ENCODE results near the gene ELSPBP1.

The ELSPBP1 gene

GRCh38 chr19:47991191-47991808 is 3.1 kb upstream of the ELSPBP1 start:
- H3K79me2 ChIP-seq (ENCODE audit: insufficient read depth, low read length), result no peaks in the 10 kb centered on the region
- H4K20me1 ChIP-seq (ENCODE audit: low read depth, low read length), result no peaks in the 10 kb centered on the region
- H3K9me3 ChIP-seq (ENCODE audit: insufficient read depth, low read length), result no peaks in the 10 kb centered on the region
- no peaks in the 10 kb centered on the region for H3F3A ChIP-seq (ENCODE audit: insufficient read depth)
- H3K9ac ChIP-seq (ENCODE audit: low read length), result no peak overlapping the region
- TF ChIP-seq, protein P1, sequence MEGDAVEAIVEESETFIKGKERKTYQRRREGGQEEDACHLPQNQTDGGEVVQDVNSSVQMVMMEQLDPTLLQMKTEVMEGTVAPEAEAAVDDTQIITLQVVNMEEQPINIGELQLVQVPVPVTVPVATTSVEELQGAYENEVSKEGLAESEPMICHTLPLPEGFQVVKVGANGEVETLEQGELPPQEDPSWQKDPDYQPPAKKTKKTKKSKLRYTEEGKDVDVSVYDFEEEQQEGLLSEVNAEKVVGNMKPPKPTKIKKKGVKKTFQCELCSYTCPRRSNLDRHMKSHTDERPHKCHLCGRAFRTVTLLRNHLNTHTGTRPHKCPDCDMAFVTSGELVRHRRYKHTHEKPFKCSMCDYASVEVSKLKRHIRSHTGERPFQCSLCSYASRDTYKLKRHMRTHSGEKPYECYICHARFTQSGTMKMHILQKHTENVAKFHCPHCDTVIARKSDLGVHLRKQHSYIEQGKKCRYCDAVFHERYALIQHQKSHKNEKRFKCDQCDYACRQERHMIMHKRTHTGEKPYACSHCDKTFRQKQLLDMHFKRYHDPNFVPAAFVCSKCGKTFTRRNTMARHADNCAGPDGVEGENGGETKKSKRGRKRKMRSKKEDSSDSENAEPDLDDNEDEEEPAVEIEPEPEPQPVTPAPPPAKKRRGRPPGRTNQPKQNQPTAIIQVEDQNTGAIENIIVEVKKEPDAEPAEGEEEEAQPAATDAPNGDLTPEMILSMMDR (IDR thresholded peaks at IDR 0.05; ENCODE audit: insufficient read depth, low read length, poor library complexity, severe bottlenecking), result no peak
- no peaks in the 10 kb centered on the region for H3K9me2 ChIP-seq (replicated peaks; ENCODE audit: insufficient read depth, low read length)
- no peak overlapping the region for H2AFZ ChIP-seq (ENCODE audit: low read depth, low read length, severe bottlenecking)
- H3K27me3 ChIP-seq (ENCODE audit: low read length), result no peaks in the 10 kb centered on the region
- H3K36me3 ChIP-seq (ENCODE audit: low read length), result no peaks in the 10 kb centered on the region
- H3K4me2 ChIP-seq (ENCODE audit: low read depth, low read length, poor library complexity, severe bottlenecking), result no peak overlapping the region
- H3K27ac ChIP-seq (ENCODE audit: low read depth, low read length), result no peak overlapping the region
- no peak overlapping the region for H3K4me3 ChIP-seq (ENCODE audit: insufficient read depth, low read length, poor library complexity, severe bottlenecking)

GRCh38 chr19:47992070-47992469 is 2.4 kb upstream of the ELSPBP1 start, which contains the start of gene BSPH1:
Gene BSPH1 (minus strand): TSS chr19:47992170. CDS start chr19:47992081, 89 bp downstream.
- H3K79me2 ChIP-seq (ENCODE audit: insufficient read depth, low read length), result no peaks in the 10 kb centered on the region
- no peaks in the 10 kb centered on the region for H3K36me3 ChIP-seq (ENCODE audit: low read length)
- H3K4me3 ChIP-seq (ENCODE audit: insufficient read depth, low read length, poor library complexity, severe bottlenecking), result no peak within 1 kb of the TSS
- H3K9me3 ChIP-seq (ENCODE audit: insufficient read depth, low read length), result no peaks in the 10 kb centered on the region
- no peaks in the 10 kb centered on the region for H3K9me2 ChIP-seq (replicated peaks; ENCODE audit: insufficient read depth, low read length)
- TF ChIP-seq, protein P1 (IDR thresholded peaks at IDR 0.05; ENCODE audit: insufficient read depth, low read length, poor library complexity, severe bottlenecking), result no peak
- TF ChIP-seq EZH2phosphoT487 (conservative IDR thresholded peaks at IDR 0.05; ENCODE audit: low read length), result no peak
- no peak within 1 kb of the TSS for H3K27ac ChIP-seq (ENCODE audit: low read depth, low read length)
- no peaks in the 10 kb centered on the region for H3F3A ChIP-seq (ENCODE audit: insufficient read depth)
- H3K27me3 ChIP-seq (ENCODE audit: low read length), result no peaks in the 10 kb centered on the region
- no peaks in the 10 kb centered on the region for H4K20me1 ChIP-seq (ENCODE audit: low read depth, low read length)
- no peak within 1 kb of the TSS for H3K4me2 ChIP-seq (ENCODE audit: low read depth, low read length, poor library complexity, severe bottlenecking)
- no peak within 1 kb of the TSS for H3K9ac ChIP-seq (ENCODE audit: low read length)
- H2AFZ ChIP-seq (ENCODE audit: low read depth, low read length, severe bottlenecking), result no peak within 1 kb of the TSS

GRCh38 chr19:47996230-47996727 is 1.8 kb downstream of the ELSPBP1 start:
- no peak overlapping the region for H3K27ac ChIP-seq (ENCODE audit: low read depth, low read length)
- H3K9ac ChIP-seq (ENCODE audit: low read length), result no peak overlapping the region
- H3F3A ChIP-seq (ENCODE audit: insufficient read depth), result no peaks in the 10 kb centered on the region
- H3K27me3 ChIP-seq (ENCODE audit: low read length), result no peaks in the 10 kb centered on the region
- TF ChIP-seq EZH2phosphoT487 (conservative IDR thresholded peaks at IDR 0.05; ENCODE audit: low read length), result no peak
- TF ChIP-seq, protein P1 (IDR thresholded peaks at IDR 0.05; ENCODE audit: insufficient read depth, low read length, poor library complexity, severe bottlenecking), result no peak
- H3K9me3 ChIP-seq (ENCODE audit: insufficient read depth, low read length), result no peaks in the 10 kb centered on the region
- no peak overlapping the region for H3K4me2 ChIP-seq (ENCODE audit: low read depth, low read length, poor library complexity, severe bottlenecking)
- H3K36me3 ChIP-seq (ENCODE audit: low read length), result no peaks in the 10 kb centered on the region
- H3K4me3 ChIP-seq (ENCODE audit: insufficient read depth, low read length, poor library complexity, severe bottlenecking), result no peak overlapping the region
- no peaks in the 10 kb centered on the region for H3K9me2 ChIP-seq (replicated peaks; ENCODE audit: insufficient read depth, low read length)
- H2AFZ ChIP-seq (ENCODE audit: low read depth, low read length, severe bottlenecking), result no peak overlapping the region
- no peaks in the 10 kb centered on the region for H3K79me2 ChIP-seq (ENCODE audit: insufficient read depth, low read length)
- H4K20me1 ChIP-seq (ENCODE audit: low read depth, low read length), result no peaks in the 10 kb centered on the region

All from SU-DHL-6 (cell line).